ENCODE results near the gene PRXL2B. TPM values are rescaled to one million over a fixed set of nuclear protein-coding genes. Genes with fewer than 3 reads are reported as not detected.

Gene PRXL2B
- total RNA-seq, 2 experiments from 2014 or later, result 5.2 to 10.4 TPM

DNA sequence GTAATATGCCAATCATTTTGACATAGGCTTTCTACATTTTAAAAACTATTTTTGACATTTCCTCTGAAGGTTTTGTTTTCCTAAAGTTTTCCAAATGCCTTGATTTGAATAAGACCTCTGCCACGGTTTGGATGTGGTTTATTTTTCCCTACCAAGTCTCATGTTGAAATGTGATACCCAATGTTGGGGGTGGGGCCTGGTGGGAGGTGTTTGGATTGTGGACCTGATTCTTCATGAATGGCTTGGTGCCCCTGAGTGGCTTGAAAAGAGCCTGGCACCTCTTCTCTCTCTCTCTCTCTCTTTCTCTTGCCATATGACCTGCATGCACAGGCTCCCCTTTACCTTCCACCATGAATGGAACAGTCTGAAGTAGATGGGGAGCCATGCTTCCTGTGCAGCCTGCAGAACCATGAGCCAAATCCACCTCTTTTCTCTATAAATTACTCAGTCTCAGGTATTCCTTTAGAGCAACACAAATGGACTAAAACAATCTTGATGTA, 31.4 kb downstream of the PRXL2B start:
- no peak for DNase-seq (ENCODE audit: low spot score)
- Histone ChIP-seq H3K4me2 (ENCODE audit: low read length) (no peak overlapping the region), H3K4me3 (ENCODE audit: low read depth, low read length, poor library complexity, severe bottlenecking) (no peak overlapping the region), H3K9me3 (ENCODE audit: low read length) (no peaks in the 10 kb centered on the region), H3K9me2 (ENCODE audit: insufficient read depth, low read length) (no peaks in the 10 kb centered on the region), H3K36me3 (ENCODE audit: insufficient read depth, low read length) (no peaks in the 10 kb centered on the region), H3K79me2 (ENCODE audit: insufficient read depth, low read depth, low read length) (no peaks in the 10 kb centered on the region), H3K4me1 (ENCODE audit: insufficient read depth, low read length, poor library complexity, severe bottlenecking) (no peaks in the 10 kb centered on the region), H3K27ac (ENCODE audit: low read depth, low read length, poor library complexity, severe bottlenecking) (no peak overlapping the region), H2AFZ (ENCODE audit: low read length) (no peak overlapping the region), H4K20me1 (ENCODE audit: insufficient read depth, low read length) (no peaks in the 10 kb centered on the region)
- TF ChIP-seq, protein P1, sequence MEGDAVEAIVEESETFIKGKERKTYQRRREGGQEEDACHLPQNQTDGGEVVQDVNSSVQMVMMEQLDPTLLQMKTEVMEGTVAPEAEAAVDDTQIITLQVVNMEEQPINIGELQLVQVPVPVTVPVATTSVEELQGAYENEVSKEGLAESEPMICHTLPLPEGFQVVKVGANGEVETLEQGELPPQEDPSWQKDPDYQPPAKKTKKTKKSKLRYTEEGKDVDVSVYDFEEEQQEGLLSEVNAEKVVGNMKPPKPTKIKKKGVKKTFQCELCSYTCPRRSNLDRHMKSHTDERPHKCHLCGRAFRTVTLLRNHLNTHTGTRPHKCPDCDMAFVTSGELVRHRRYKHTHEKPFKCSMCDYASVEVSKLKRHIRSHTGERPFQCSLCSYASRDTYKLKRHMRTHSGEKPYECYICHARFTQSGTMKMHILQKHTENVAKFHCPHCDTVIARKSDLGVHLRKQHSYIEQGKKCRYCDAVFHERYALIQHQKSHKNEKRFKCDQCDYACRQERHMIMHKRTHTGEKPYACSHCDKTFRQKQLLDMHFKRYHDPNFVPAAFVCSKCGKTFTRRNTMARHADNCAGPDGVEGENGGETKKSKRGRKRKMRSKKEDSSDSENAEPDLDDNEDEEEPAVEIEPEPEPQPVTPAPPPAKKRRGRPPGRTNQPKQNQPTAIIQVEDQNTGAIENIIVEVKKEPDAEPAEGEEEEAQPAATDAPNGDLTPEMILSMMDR (conservative IDR thresholded peaks at IDR 0.05; ENCODE audit: low read length), result no peak
- TF ChIP-seq EZH2phosphoT487 (IDR thresholded peaks at IDR 0.05; ENCODE audit: borderline replicate concordance, low read depth, low read length), result no peak
- CTCF ChIA-PET (ENCODE audit: unreplicated experiment), result no interaction called here
- intact Hi-C loops (cut with micrococcal nuclease; ENCODE audit: unreplicated experiment), result no loop called here
- POLR2A ChIA-PET, result no interaction called here
- no TSS peak for BruUV-seq (replicated peaks)

DNA sequence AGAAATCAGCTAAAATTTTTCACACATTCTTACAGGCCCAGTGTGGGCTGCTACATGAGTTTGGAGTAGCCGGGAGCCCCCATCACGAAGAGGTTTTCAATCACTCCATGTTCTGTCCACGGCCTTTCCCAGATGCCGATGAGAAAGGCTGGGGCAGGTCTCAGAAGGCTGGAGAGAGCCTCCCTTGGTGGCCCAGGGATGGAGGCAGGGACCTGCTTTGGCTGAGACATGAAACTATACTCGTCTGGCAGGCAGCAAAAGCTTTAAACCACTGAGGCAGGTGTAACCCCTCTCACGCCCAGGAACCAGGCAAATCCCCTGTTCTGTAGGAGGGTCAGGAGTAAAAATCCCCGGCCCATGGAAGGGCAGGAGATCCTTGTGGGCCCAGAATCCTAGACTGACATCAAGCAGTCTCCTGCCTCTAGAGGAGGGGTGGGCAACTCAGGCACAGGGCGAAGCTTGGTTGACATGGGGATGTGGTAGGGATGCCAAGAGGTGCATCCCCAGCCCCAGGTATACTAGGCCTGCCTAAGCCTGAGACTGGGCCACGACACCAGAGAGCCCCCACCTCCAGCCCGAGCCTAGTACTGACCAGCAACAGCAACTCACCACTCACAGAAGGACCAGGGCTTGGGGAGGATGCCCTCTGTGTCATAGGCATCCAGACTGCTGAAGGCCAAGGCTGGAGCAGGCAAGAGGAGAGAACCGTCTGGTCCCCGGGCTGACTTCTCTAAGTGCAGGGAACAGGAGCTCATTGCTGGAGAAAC, 37.2 kb downstream of the PRXL2B start:
- no TSS peak for BruUV-seq (replicated peaks)
- no peak overlapping the region for H3K4me2 ChIP-seq (ENCODE audit: low read length)
- H3K4me1 ChIP-seq (ENCODE audit: insufficient read depth, low read length, poor library complexity, severe bottlenecking), result no peaks in the 10 kb centered on the region
- H3K27ac ChIP-seq (ENCODE audit: low read depth, low read length, poor library complexity, severe bottlenecking), result no peak overlapping the region
- H3K79me2 ChIP-seq (ENCODE audit: insufficient read depth, low read depth, low read length), result no peaks in the 10 kb centered on the region
- TF ChIP-seq, protein P1 (conservative IDR thresholded peaks at IDR 0.05; ENCODE audit: low read length), result no peak
- TF ChIP-seq EZH2phosphoT487 (IDR thresholded peaks at IDR 0.05; ENCODE audit: borderline replicate concordance, low read depth, low read length), result no peak
- H3K9me2 ChIP-seq (ENCODE audit: insufficient read depth, low read length), result no peaks in the 10 kb centered on the region
- H3K9me3 ChIP-seq (ENCODE audit: low read length), result no peaks in the 10 kb centered on the region
- intact Hi-C loops (cut with micrococcal nuclease; ENCODE audit: unreplicated experiment), result no loop called here
- ChIA-PET POLR2A (no interaction called here), CTCF (ENCODE audit: unreplicated experiment) (no interaction called here)
- no peaks in the 10 kb centered on the region for H3K36me3 ChIP-seq (ENCODE audit: insufficient read depth, low read length)
- no peak overlapping the region for H2AFZ ChIP-seq (ENCODE audit: low read length)
- no peak for DNase-seq (ENCODE audit: low spot score)
- no peaks in the 10 kb centered on the region for H4K20me1 ChIP-seq (ENCODE audit: insufficient read depth, low read length)
- no peak overlapping the region for H3K4me3 ChIP-seq (ENCODE audit: low read depth, low read length, poor library complexity, severe bottlenecking)

DNA sequence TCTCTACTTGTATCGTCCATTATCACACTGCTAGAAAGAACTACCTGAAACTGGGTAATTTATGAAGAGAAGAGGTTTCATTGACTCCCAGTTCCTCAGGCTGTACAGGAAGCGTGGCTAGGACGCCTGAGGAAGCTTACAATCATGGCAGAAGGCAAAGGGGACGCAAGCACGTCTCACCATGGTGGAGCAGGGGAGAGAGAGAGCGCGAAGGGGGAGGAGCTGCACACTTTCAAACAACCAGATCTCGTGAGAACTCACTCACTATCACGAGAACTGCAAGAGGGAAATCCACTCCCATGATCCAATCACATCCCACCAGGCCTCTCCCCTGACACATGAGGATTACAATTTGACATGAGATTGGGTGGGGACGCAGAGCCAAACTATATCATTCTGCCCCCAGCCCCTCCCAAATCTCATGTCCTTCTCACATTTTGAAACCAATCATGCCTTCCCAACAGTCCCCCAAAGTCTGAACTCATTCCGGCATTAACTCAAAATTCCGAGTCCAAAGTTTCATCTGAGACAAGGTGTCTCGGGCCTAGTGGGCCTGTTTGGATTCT, 38.2 kb downstream of the PRXL2B start:
- no peaks in the 10 kb centered on the region for H3K9me2 ChIP-seq (ENCODE audit: insufficient read depth, low read length)
- H3K27ac ChIP-seq (ENCODE audit: low read depth, low read length, poor library complexity, severe bottlenecking), result no peak overlapping the region
- H3K4me1 ChIP-seq (ENCODE audit: insufficient read depth, low read length, poor library complexity, severe bottlenecking), result no peaks in the 10 kb centered on the region
- no peak overlapping the region for H3K4me2 ChIP-seq (ENCODE audit: low read length)
- no TSS peak for BruUV-seq (replicated peaks)
- H2AFZ ChIP-seq (ENCODE audit: low read length), result no peak overlapping the region
- CTCF ChIA-PET (ENCODE audit: unreplicated experiment), result no interaction called here
- H3K4me3 ChIP-seq (ENCODE audit: low read depth, low read length, poor library complexity, severe bottlenecking), result no peak overlapping the region
- H3K36me3 ChIP-seq (ENCODE audit: insufficient read depth, low read length), result no peaks in the 10 kb centered on the region
- H4K20me1 ChIP-seq (ENCODE audit: insufficient read depth, low read length), result no peaks in the 10 kb centered on the region
- POLR2A ChIA-PET, result no interaction called here
- intact Hi-C loops (cut with micrococcal nuclease; ENCODE audit: unreplicated experiment), result no loop called here
- no peak for DNase-seq (ENCODE audit: low spot score)
- no peaks in the 10 kb centered on the region for H3K9me3 ChIP-seq (ENCODE audit: low read length)
- H3K79me2 ChIP-seq (ENCODE audit: insufficient read depth, low read depth, low read length), result no peaks in the 10 kb centered on the region
- no peak for TF ChIP-seq EZH2phosphoT487 (IDR thresholded peaks at IDR 0.05; ENCODE audit: borderline replicate concordance, low read depth, low read length)
- TF ChIP-seq, protein P1 (conservative IDR thresholded peaks at IDR 0.05; ENCODE audit: low read length), result no peak

Measured in OCI-LY7 (cell line).